Measurements from ENCODE around the gene BZW2.

DNA sequence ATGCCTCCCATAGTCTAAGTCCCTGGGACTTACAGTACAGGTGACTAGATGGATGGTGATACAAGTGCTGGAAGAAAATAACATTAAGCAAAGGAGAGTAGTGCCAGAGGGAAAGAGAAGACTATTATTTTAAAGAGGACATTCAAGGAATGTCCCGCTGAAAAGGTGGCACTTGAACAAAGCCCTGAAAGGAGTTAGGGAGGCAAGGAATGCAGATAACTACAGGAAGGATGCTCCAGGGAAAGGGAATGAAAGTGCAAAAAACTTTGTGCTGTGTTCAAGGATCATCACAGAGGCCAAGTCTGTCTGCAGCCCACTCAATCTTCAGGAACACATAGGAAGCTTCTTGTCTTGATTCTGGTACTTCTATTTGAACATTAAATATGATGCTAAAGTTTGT is 15.3 kb upstream of the BZW2 start:
- TF ChIP-seq, protein P1, sequence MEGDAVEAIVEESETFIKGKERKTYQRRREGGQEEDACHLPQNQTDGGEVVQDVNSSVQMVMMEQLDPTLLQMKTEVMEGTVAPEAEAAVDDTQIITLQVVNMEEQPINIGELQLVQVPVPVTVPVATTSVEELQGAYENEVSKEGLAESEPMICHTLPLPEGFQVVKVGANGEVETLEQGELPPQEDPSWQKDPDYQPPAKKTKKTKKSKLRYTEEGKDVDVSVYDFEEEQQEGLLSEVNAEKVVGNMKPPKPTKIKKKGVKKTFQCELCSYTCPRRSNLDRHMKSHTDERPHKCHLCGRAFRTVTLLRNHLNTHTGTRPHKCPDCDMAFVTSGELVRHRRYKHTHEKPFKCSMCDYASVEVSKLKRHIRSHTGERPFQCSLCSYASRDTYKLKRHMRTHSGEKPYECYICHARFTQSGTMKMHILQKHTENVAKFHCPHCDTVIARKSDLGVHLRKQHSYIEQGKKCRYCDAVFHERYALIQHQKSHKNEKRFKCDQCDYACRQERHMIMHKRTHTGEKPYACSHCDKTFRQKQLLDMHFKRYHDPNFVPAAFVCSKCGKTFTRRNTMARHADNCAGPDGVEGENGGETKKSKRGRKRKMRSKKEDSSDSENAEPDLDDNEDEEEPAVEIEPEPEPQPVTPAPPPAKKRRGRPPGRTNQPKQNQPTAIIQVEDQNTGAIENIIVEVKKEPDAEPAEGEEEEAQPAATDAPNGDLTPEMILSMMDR (IDR thresholded peaks at IDR 0.05): no peak
- TF ChIP-seq POLR2A (IDR thresholded peaks at IDR 0.05): no peak
- no peak for TF ChIP-seq EP300 (IDR thresholded peaks at IDR 0.05)
